Measurements from ENCODE around the gene SPECC1.

The SPECC1 gene

GRCh38 chr17:20205609-20206008, 196.4 kb downstream of the SPECC1 start:
- no peak overlapping the region for H3K4me3 ChIP-seq (ENCODE audit: low read length)
- no peak for DNase-seq (ENCODE audit: low read depth)
- no peak for TF ChIP-seq CTCF (conservative IDR thresholded peaks at IDR 0.05; ENCODE audit: low read length)

- no peak overlapping the region for H3K4me3 ChIP-seq (ENCODE audit: low read length)
- no peak for DNase-seq (ENCODE audit: low read depth)
- no peak for TF ChIP-seq CTCF (conservative IDR thresholded peaks at IDR 0.05; ENCODE audit: low read length)
These were observed 196.9 kb downstream of the SPECC1 start for GRCh38 chr17:20206068-20206467.

GRCh38 chr17:20206591-20206990, 197.4 kb downstream of the SPECC1 start:
- peak; percentile 83 for DNase-seq (ENCODE audit: low read depth)
- TF ChIP-seq CTCF (conservative IDR thresholded peaks at IDR 0.05; ENCODE audit: low read length), result no peak
- H3K4me3 ChIP-seq (ENCODE audit: low read length), result no peak overlapping the region

DNA sequence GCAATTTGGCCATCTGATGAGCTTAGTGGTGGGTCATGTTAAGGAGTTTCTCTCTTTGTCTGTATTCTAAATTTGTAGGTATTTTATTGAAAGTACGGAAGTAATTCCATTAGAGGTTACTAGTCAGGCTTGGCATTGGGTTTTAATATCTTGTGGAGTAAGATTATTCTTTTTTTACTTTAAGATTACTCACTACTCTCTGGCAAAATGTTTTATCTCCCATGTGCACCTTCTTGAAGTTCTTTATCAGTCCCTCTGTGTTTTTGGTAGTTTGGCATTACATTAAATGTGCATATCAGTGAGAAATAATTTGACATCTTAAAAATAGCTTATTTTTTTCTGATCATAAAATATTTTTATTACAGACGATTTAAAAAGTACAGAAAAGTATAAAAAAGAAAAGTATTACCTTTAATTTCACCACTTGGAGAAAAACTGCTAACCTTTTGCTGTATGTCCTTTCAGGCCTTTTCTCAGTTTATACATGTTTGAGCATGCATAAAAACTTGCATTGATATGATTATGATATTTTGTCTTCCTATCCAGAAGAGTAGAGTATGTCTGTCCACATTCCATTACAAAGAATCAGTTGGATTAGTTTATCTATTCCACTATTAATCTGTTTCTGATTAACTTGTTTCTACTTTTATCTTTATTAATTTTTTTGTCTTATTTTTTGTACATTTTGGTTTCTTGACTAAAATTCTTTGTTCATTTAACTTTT, 198.3 kb downstream of the SPECC1 start:
- DNase-seq (ENCODE audit: low read depth), result no peak
- TF ChIP-seq CTCF (conservative IDR thresholded peaks at IDR 0.05; ENCODE audit: low read length), result no peak

DNA sequence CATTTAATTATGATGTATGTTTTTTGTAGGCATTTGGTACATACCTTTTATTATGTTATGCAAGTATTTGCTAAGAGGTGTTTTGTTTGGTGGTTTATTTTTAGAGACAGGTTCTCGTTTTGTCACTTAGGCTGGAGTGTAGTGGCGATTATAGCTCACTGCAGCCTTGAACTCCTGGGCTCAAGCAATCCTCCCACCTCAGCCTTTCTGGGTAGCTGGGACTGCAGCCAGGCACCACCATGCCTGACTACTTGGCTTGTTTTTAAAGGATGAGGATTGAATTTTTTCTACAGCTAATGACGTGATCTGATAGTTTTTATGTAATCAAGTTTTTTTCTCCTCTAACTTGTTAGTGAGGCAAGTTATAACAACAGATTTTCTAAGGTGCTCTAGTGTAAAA, 199.6 kb downstream of the SPECC1 start:
- no peak for DNase-seq (ENCODE audit: low read depth)
- H3K4me3 ChIP-seq (ENCODE audit: low read length), result no peak overlapping the region
- TF ChIP-seq CTCF (conservative IDR thresholded peaks at IDR 0.05; ENCODE audit: low read length), result no peak

More for the DNA sequence above, 198.3 kb downstream of the SPECC1 start:
- H3K4me3 ChIP-seq (ENCODE audit: low read length), result no peak overlapping the region

GRCh38 chr17:20210180-20210579, 201.0 kb downstream of the SPECC1 start:
- DNase-seq (ENCODE audit: low read depth), result no peak
- TF ChIP-seq CTCF (conservative IDR thresholded peaks at IDR 0.05; ENCODE audit: low read length), result no peak
- H3K4me3 ChIP-seq (ENCODE audit: low read length), result no peak overlapping the region

- TF ChIP-seq CTCF (conservative IDR thresholded peaks at IDR 0.05; ENCODE audit: low read length), result no peak
- H3K4me3 ChIP-seq (ENCODE audit: low read length), result no peak overlapping the region
- DNase-seq (ENCODE audit: low read depth), result no peak
These were observed 201.5 kb downstream of the SPECC1 start for GRCh38 chr17:20210614-20211013.

Measured in AG10803 (cell line).